ENCODE results near the gene DISP3.

The DISP3 gene

DNA sequence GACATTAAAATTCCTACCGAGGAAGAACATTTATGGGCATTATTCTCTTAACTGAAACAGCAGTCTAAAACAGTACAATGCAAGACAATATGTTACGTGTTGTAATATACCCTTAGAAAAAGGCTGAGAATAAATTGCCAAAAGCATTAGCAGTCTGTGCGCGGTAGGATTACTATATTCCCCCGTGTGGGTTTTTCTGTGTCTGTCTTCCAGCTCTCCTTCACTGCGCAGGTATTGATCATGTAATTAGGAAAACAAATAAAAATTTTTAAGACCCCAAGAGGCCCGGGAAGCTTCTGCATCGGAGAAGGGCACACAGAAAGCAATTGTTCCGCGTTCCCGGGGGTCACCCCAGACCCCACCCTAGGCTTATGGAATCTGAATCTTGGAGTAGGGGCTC is 106.4 kb downstream of the DISP3 start:
- no peak overlapping the region for H3K4me3 ChIP-seq (ENCODE audit: low read depth, low read length)
- TF ChIP-seq CTCF (IDR thresholded peaks at IDR 0.05; ENCODE audit: low read depth, low read length, missing control alignments): no peak
- H3K27ac ChIP-seq: no peak overlapping the region
- H3K36me3 ChIP-seq (replicated peaks): no peaks in the 10 kb centered on the region
- in situ Hi-C loops (cut with HindIII; ENCODE audit: low pct_ligation_motif_present, low sequenced_read_pairs): no loop called here
- no peaks in the 10 kb centered on the region for H3K27me3 ChIP-seq (replicated peaks)
- DNase-seq: no peak

Data from brain microvascular endothelial cell (primary cell).